22Rv1 (cell line): ENCODE results near the gene ILRUN.

ENCODE experiments used
- CTCF ChIP-seq: fragments of 450-650 bp; IDR thresholded peaks from 2 replicates; pipeline ENCODE4 v1.5.1; 2017; ENCODE audit warnings: mild to moderate bottlenecking
- ZFX ChIP-seq: fragments of 450-650 bp; IDR thresholded peaks from 2 replicates; pipeline ENCODE4 v1.6.1; 2017; ENCODE audit warnings: antibody characterized with exemption, borderline replicate concordance

- TF ChIP-seq CTCF (no peak), ZFX (no peak)
Measured at GRCh38 chr6:34697544-34697836, 923 bp upstream of the ILRUN start.
